ENCODE data around the gene PCDHGC4. TPM values are rescaled to one million over a fixed set of nuclear protein-coding genes. Genes with fewer than 3 reads are reported as not detected.

PCDHGC4 gene
- total and polyA plus RNA-seq, 3 experiments from 2014 or later = not detected

DNA sequence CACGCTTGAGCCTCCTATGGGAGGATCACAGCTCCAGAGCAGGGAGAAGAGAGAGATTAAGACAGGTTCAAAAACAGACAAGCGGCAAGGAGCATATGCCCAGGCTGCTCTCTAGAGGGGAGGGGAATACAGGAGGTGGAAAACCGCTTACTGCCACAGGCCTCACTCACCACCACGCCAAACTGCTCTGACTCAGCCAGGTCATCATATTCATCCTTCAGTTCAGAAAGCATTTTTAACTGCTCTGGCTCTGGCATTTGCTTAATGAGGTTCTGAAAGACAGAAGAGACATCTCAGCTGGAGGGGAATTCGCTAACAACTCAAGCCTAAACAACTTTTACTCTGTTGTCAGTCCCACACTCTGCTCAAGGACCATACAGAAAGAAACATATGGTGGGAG is 44.2 kb downstream of the PCDHGC4 start:
- Histone ChIP-seq H3K4me1 (ENCODE audit: insufficient read depth, low read length) (no peaks in the 10 kb centered on the region), H3K36me3 (ENCODE audit: insufficient read depth, low read length) (peaks cover 63% of the 10 kb centered on the region), H3K27ac (ENCODE audit: low read depth, low read length) (no peak overlapping the region), H3K9me3 (ENCODE audit: low read length) (no peaks in the 10 kb centered on the region), H3K4me3 (ENCODE audit: low read length) (no peak overlapping the region), H3K27me3 (ENCODE audit: insufficient read depth, low read length, poor library complexity, severe bottlenecking) (no peaks in the 10 kb centered on the region)
- Mint-ChIP-seq H3K27ac (peak overlapping the region in 4 of 8 donors; percentile 43 to 68 (median 62)), H3K9me3 (no peaks in the 10 kb centered on the region), H3K27me3 (peaks cover 0 to 3% of the 10 kb centered on the region in 2 donors), H3K4me1 (peaks cover 6 to 10% (median 9%) of the 10 kb centered on the region in 3 donors), H3K36me3 (peaks cover 11 to 38% (median 36%) of the 10 kb centered on the region in 3 donors), H3K4me3 (no peak overlapping the region)
- CTCF ChIA-PET = interaction anchor here (1.0 to 1.8 kb wide), 3 partner anchors 13 to 29 kb away, joined by 5 to 8 read pairs (median 7); no protein-coding TSS in a partner anchor
- DNase-seq = no peak
- POLR2A ChIA-PET = no interaction called here

DNA sequence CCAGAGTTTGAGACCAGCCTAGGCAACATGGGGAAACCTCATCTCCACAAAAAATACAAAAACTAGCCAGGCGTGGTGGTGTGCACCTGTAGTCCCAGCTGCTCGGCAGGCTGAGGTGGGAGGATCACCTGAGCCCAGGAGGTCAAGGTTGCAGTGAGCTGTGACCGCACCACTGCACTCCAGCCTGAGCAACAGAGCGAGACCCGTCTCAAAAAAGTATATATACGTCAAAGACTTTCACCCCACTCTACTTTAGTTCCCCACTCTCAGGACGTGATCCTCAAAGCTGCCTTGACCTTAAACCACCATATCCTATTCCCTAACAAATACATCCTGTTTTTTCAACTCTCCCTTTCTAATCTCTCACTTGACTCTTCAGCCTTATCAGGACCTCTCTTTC is 45.0 kb downstream of the PCDHGC4 start:
- peaks cover 2 to 16% (median 12%) of the 10 kb centered on the region in 3 donors for H3K4me1 Mint-ChIP-seq
- Histone ChIP-seq H3K27ac (ENCODE audit: low read depth, low read length) (no peak overlapping the region), H3K4me1 (ENCODE audit: insufficient read depth, low read length) (no peaks in the 10 kb centered on the region), H3K27me3 (ENCODE audit: insufficient read depth, low read length, poor library complexity, severe bottlenecking) (no peaks in the 10 kb centered on the region), H3K36me3 (ENCODE audit: insufficient read depth, low read length) (peaks cover 62% of the 10 kb centered on the region), H3K4me3 (ENCODE audit: low read length) (no peak overlapping the region), H3K9me3 (ENCODE audit: low read length) (no peaks in the 10 kb centered on the region)
- DNase-seq = no peak
- no peaks in the 10 kb centered on the region for H3K9me3 Mint-ChIP-seq
- H3K27me3 Mint-ChIP-seq = peaks cover 0 to 3% of the 10 kb centered on the region in 2 donors
- peaks cover 11 to 38% (median 36%) of the 10 kb centered on the region in 3 donors for H3K36me3 Mint-ChIP-seq
- H3K27ac Mint-ChIP-seq = peak overlapping the region in 1 of 8 donors; percentile 8
- CTCF ChIA-PET = no interaction called here
- no peak overlapping the region for H3K4me3 Mint-ChIP-seq
- POLR2A ChIA-PET = no interaction called here

DNA sequence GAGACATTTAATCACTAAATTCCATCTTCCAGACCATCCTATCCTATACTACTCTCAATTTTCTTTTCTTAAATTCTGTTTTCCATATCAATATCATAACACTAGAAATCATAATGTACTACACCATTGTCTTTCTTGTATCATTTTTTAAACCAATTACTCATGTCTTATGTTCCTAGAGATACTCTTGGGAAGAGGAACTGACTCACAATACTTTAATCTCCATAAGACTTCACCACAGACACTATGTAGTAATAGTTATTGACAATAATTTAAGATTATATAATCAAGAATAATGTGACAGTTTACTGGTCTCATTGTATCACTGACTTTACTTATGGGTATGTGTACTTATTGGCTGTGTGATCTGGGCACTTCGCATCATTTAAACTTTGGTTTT is 47.9 kb downstream of the PCDHGC4 start:
- Mint-ChIP-seq H3K36me3 (peaks cover 11 to 32% (median 28%) of the 10 kb centered on the region in 3 donors), H3K27me3 (peaks cover 0 to 3% of the 10 kb centered on the region in 2 donors), H3K4me1 (peaks cover 14 to 22% (median 20%) of the 10 kb centered on the region in 3 donors), H3K9me3 (no peaks in the 10 kb centered on the region), H3K27ac (no peak overlapping the region), H3K4me3 (no peak overlapping the region)
- Histone ChIP-seq H3K27me3 (ENCODE audit: insufficient read depth, low read length, poor library complexity, severe bottlenecking) (no peaks in the 10 kb centered on the region), H3K4me1 (ENCODE audit: insufficient read depth, low read length) (no peaks in the 10 kb centered on the region), H3K4me3 (ENCODE audit: low read length) (no peak overlapping the region), H3K27ac (ENCODE audit: low read depth, low read length) (no peak overlapping the region), H3K9me3 (ENCODE audit: low read length) (no peaks in the 10 kb centered on the region), H3K36me3 (ENCODE audit: insufficient read depth, low read length) (peaks cover 57% of the 10 kb centered on the region)
- DNase-seq = no peak
- ChIA-PET POLR2A (no interaction called here), CTCF (interaction anchor here (1.1 to 2.6 kb wide), 2 partner anchors 8 to 31 kb away, joined by 3 to 8 read pairs; no protein-coding TSS in a partner anchor)

DNA sequence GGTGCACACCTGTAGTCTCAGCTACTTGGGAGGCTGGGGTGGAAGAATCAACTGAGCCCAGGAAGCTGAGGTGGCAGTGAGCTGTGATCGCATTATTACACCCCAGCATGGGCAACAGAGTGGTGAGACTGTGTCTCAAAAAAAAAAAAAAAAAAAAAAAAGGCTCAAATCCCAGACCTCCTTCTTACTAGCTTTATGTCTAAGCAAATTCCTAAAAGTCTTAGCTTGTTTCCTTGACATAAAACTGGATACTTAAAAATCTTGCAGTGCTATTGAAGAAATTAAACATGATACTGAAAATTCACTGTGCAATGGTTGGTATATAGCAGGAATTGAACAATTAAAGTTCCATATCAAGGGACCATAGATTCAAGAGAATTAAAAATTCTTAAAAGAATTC is 49.1 kb downstream of the PCDHGC4 start:
- CTCF ChIA-PET = interaction anchor here (2.6 kb wide), 1 partner anchor 9 kb away, joined by 8 read pairs; no protein-coding TSS in a partner anchor

DNA sequence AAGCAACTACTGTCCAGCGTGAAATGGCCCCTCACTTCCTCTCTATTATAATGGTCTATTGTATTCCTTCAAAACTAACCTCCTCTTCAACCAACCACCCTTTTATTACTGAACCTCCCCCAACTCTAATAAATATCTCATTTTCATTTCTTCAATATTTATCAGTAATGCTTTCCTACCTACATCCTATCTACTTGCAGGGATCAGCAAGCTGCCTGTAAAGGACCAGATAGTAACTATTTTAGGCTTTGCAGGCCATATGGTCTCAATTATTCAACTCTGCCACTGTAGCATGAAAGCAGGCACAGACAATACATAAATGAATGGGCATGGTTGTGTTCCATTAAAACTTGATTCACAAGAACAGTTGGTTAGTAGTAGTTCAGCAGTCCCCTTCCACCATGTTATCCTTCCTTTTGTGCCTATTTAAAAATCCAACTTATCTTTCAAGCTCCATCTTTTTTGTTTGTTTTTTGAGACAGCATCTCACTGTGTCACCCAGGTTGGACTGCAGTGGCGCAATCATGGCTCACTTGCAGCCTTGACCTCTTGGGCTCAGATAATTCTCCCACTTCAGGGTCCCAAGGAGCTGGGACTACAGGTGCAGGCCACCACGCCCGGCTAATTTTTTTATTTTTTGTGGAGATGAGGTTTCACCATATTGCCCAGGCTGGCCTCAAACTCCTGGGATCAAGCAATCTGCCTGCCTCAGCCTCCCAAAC is 49.8 kb downstream of the PCDHGC4 start:
- Histone ChIP-seq H3K36me3 (ENCODE audit: insufficient read depth, low read length) (peaks cover 39% of the 10 kb centered on the region), H3K27me3 (ENCODE audit: insufficient read depth, low read length, poor library complexity, severe bottlenecking) (no peaks in the 10 kb centered on the region), H3K4me3 (ENCODE audit: low read length) (no peak overlapping the region), H3K4me1 (ENCODE audit: insufficient read depth, low read length) (no peaks in the 10 kb centered on the region), H3K9me3 (ENCODE audit: low read length) (no peaks in the 10 kb centered on the region), H3K27ac (ENCODE audit: low read depth, low read length) (no peak overlapping the region)
- H3K4me1 Mint-ChIP-seq = peaks cover 17 to 25% (median 22%) of the 10 kb centered on the region in 3 donors
- ChIA-PET POLR2A (interaction anchor here (1.0 kb wide), 1 partner anchor 209 kb away, joined by 8 read pairs; no protein-coding TSS in a partner anchor), CTCF (interaction anchor here (2.5 to 2.6 kb wide), 2 partner anchors 10 to 22 kb away, joined by 8 to 9 read pairs; no protein-coding TSS in a partner anchor)
- H3K4me3 Mint-ChIP-seq = no peak overlapping the region
- DNase-seq = no peak
- H3K9me3 Mint-ChIP-seq = no peaks in the 10 kb centered on the region
- H3K27ac Mint-ChIP-seq = peak overlapping the region in 7 of 8 donors; percentile 18 to 89 (median 53)
- peaks cover 11 to 40% (median 17%) of the 10 kb centered on the region in 3 donors for H3K36me3 Mint-ChIP-seq
- no peaks in the 10 kb centered on the region for H3K27me3 Mint-ChIP-seq

More for the DNA sequence above, 49.1 kb downstream of the PCDHGC4 start:
- Mint-ChIP-seq H3K27ac (peak overlapping the region in 3 of 8 donors; percentile 29 to 75 (median 53)), H3K36me3 (peaks cover 11 to 35% (median 17%) of the 10 kb centered on the region in 3 donors), H3K4me3 (no peak overlapping the region), H3K4me1 (peaks cover 14 to 22% (median 20%) of the 10 kb centered on the region in 3 donors), H3K9me3 (no peaks in the 10 kb centered on the region), H3K27me3 (peaks cover 0 to 2% of the 10 kb centered on the region in 2 donors)
- no peak for DNase-seq
- POLR2A ChIA-PET = interaction anchor here (1.0 kb wide), 1 partner anchor 208 kb away, joined by 8 read pairs; no protein-coding TSS in a partner anchor
- H3K4me1 ChIP-seq (ENCODE audit: insufficient read depth, low read length) = no peaks in the 10 kb centered on the region
- H3K27me3 ChIP-seq (ENCODE audit: insufficient read depth, low read length, poor library complexity, severe bottlenecking) = no peaks in the 10 kb centered on the region
- no peaks in the 10 kb centered on the region for H3K9me3 ChIP-seq (ENCODE audit: low read length)
- H3K4me3 ChIP-seq (ENCODE audit: low read length) = no peak overlapping the region
- H3K27ac ChIP-seq (ENCODE audit: low read depth, low read length) = no peak overlapping the region
- peaks cover 45% of the 10 kb centered on the region for H3K36me3 ChIP-seq (ENCODE audit: insufficient read depth, low read length)

Other genes with a start within 250 kb of the PCDHGC4 start
- not detected for gene PCDHB15, start 239.6 kb upstream of the PCDHGC4 start, total RNA-seq
- not detected for gene PCDHB15, start 239.6 kb upstream of the PCDHGC4 start, polyA plus RNA-seq
- under 1 TPM; 0.31 to 0.35 TPM for gene SLC25A2, start 181.0 kb upstream of the PCDHGC4 start, total RNA-seq
- gene SLC25A2, start 181.0 kb upstream of the PCDHGC4 start, polyA plus RNA-seq = not detected
- 10 to 100 TPM; 70.9 to 72.2 TPM for gene TAF7, start 164.2 kb upstream of the PCDHGC4 start, total RNA-seq
- gene TAF7, start 164.2 kb upstream of the PCDHGC4 start, polyA plus RNA-seq = 196 TPM
- under 1 TPM; 0.07 to 0.09 TPM for gene PCDHGA1, start 154.5 kb upstream of the PCDHGC4 start, total RNA-seq
- gene PCDHGA1, start 154.5 kb upstream of the PCDHGC4 start, polyA plus RNA-seq = not detected
- under 1 TPM in 1 of 2 experiments, not detected in 1; 0.07 TPM for gene PCDHGA2, start 146.3 kb upstream of the PCDHGC4 start, total RNA-seq
- not detected for gene PCDHGA2, start 146.3 kb upstream of the PCDHGC4 start, polyA plus RNA-seq
- not detected for gene PCDHGA3, start 141.2 kb upstream of the PCDHGC4 start, total RNA-seq
- not detected for gene PCDHGA3, start 141.2 kb upstream of the PCDHGC4 start, polyA plus RNA-seq
- not detected for gene PCDHGB1, start 134.9 kb upstream of the PCDHGC4 start, total RNA-seq
- gene PCDHGB1, start 134.9 kb upstream of the PCDHGC4 start, polyA plus RNA-seq = not detected
- under 1 TPM; 0.09 to 0.16 TPM for gene PCDHGA4, start 130.0 kb upstream of the PCDHGC4 start, total RNA-seq
- not detected for gene PCDHGA4, start 130.0 kb upstream of the PCDHGC4 start, polyA plus RNA-seq
- under 1 TPM; 0.33 to 0.40 TPM for gene PCDHGB2, start 125.0 kb upstream of the PCDHGC4 start, total RNA-seq
- gene PCDHGB2, start 125.0 kb upstream of the PCDHGC4 start, polyA plus RNA-seq = 0.09 TPM
- under 1 TPM; 0.09 to 0.11 TPM for gene PCDHGA5, start 120.9 kb upstream of the PCDHGC4 start, total RNA-seq
- not detected for gene PCDHGA5, start 120.9 kb upstream of the PCDHGC4 start, polyA plus RNA-seq
- under 1 TPM; 0.18 to 0.28 TPM for gene PCDHGB3, start 114.8 kb upstream of the PCDHGC4 start, total RNA-seq
- gene PCDHGB3, start 114.8 kb upstream of the PCDHGC4 start, polyA plus RNA-seq = not detected
- under 1 TPM; 0.15 to 0.22 TPM for gene PCDHGA6, start 111.1 kb upstream of the PCDHGC4 start, total RNA-seq
- 0.06 TPM for gene PCDHGA6, start 111.1 kb upstream of the PCDHGC4 start, polyA plus RNA-seq
- under 1 TPM in 1 of 2 experiments, not detected in 1; 0.09 TPM for gene PCDHGA7, start 102.3 kb upstream of the PCDHGC4 start, total RNA-seq
- gene PCDHGA7, start 102.3 kb upstream of the PCDHGC4 start, polyA plus RNA-seq = not detected
- gene PCDHGB4, start 97.3 kb upstream of the PCDHGC4 start, total RNA-seq = under 1 TPM in 1 of 2 experiments, not detected in 1; 0.13 TPM
- gene PCDHGB4, start 97.3 kb upstream of the PCDHGC4 start, polyA plus RNA-seq = 0.08 TPM
- gene PCDHGA8, start 92.4 kb upstream of the PCDHGC4 start, total RNA-seq = under 1 TPM in 1 of 2 experiments, not detected in 1; 0.04 TPM
- gene PCDHGA8, start 92.4 kb upstream of the PCDHGC4 start, polyA plus RNA-seq = not detected
- gene PCDHGB5, start 87.1 kb upstream of the PCDHGC4 start, total RNA-seq = under 1 TPM; 0.22 to 0.27 TPM
- gene PCDHGB5, start 87.1 kb upstream of the PCDHGC4 start, polyA plus RNA-seq = 0.14 TPM
- under 1 TPM in 1 of 2 experiments, not detected in 1; 0.09 TPM for gene PCDHGA9, start 82.3 kb upstream of the PCDHGC4 start, total RNA-seq
- not detected for gene PCDHGA9, start 82.3 kb upstream of the PCDHGC4 start, polyA plus RNA-seq
- under 1 TPM; 0.11 to 0.13 TPM for gene PCDHGB6, start 77.0 kb upstream of the PCDHGC4 start, total RNA-seq
- gene PCDHGB6, start 77.0 kb upstream of the PCDHGC4 start, polyA plus RNA-seq = 0.25 TPM
- gene PCDHGA10, start 72.0 kb upstream of the PCDHGC4 start, total RNA-seq = under 1 TPM; 0.16 to 0.20 TPM
- gene PCDHGA10, start 72.0 kb upstream of the PCDHGC4 start, polyA plus RNA-seq = 0.07 TPM
- under 1 TPM in 1 of 2 experiments, not detected in 1; 0.11 TPM for gene PCDHGB7, start 67.4 kb upstream of the PCDHGC4 start, total RNA-seq
- gene PCDHGB7, start 67.4 kb upstream of the PCDHGC4 start, polyA plus RNA-seq = not detected
- gene PCDHGA11, start 64.0 kb upstream of the PCDHGC4 start, total RNA-seq = under 1 TPM in 1 of 2 experiments, not detected in 1; 0.13 TPM
- 0.09 TPM for gene PCDHGA11, start 64.0 kb upstream of the PCDHGC4 start, polyA plus RNA-seq
- under 1 TPM in 1 of 2 experiments, not detected in 1; 0.09 TPM for gene PCDHGA12, start 54.5 kb upstream of the PCDHGC4 start, total RNA-seq
- not detected for gene PCDHGA12, start 54.5 kb upstream of the PCDHGC4 start, polyA plus RNA-seq
- under 1 TPM; 0.11 to 0.15 TPM for gene PCDHGC3, start 9.1 kb upstream of the PCDHGC4 start, total RNA-seq
- gene PCDHGC3, start 9.1 kb upstream of the PCDHGC4 start, polyA plus RNA-seq = not detected
- gene PCDHGC5, start 4.1 kb downstream of the PCDHGC4 start, total RNA-seq = not detected
- not detected for gene PCDHGC5, start 4.1 kb downstream of the PCDHGC4 start, polyA plus RNA-seq
- gene DIAPH1, start 134.0 kb downstream of the PCDHGC4 start, total RNA-seq = 100 to 1,000 TPM; 212 to 217 TPM
- 151 TPM for gene DIAPH1, start 134.0 kb downstream of the PCDHGC4 start, polyA plus RNA-seq
- 10 to 100 TPM; 74.8 to 78.6 TPM for gene HDAC3, start 151.8 kb downstream of the PCDHGC4 start, total RNA-seq
- 92.8 TPM for gene HDAC3, start 151.8 kb downstream of the PCDHGC4 start, polyA plus RNA-seq
- 10 to 100 TPM; 24.8 to 26.2 TPM for gene RELL2, start 152.0 kb downstream of the PCDHGC4 start, total RNA-seq
- 3.7 TPM for gene RELL2, start 152.0 kb downstream of the PCDHGC4 start, polyA plus RNA-seq
- gene FCHSD1, start 166.4 kb downstream of the PCDHGC4 start, total RNA-seq = 10 to 100 TPM; 31.1 to 33.7 TPM
- gene FCHSD1, start 166.4 kb downstream of the PCDHGC4 start, polyA plus RNA-seq = 14.6 TPM
- gene ARAP3, start 197.2 kb downstream of the PCDHGC4 start, total RNA-seq = 1 to 10 TPM; 6.9 to 7.9 TPM
- gene ARAP3, start 197.2 kb downstream of the PCDHGC4 start, polyA plus RNA-seq = 0.20 TPM

All from CD8-positive, alpha-beta memory T cell (primary cell).